Measurements from ENCODE around the gene H6PD.

GRCh38 chr1:9280015-9280860 is 45.7 kb downstream of the H6PD start:
- TF ChIP-seq POLR2AphosphoS5 (IDR thresholded peaks at IDR 0.05; ENCODE audit: low read depth, low read length) (no peak), POLR2A (IDR thresholded peaks at IDR 0.05; ENCODE audit: low read depth, low read length) (no peak), SPI1 (IDR thresholded peaks at IDR 0.05; ENCODE audit: low read depth, low read length) (no peak), TAF1 (IDR thresholded peaks at IDR 0.05; ENCODE audit: low read depth, low read length) (no peak), PAX5 (IDR thresholded peaks at IDR 0.05; ENCODE audit: insufficient read depth, low read length, severe bottlenecking) (no peak), POU2F2 (IDR thresholded peaks at IDR 0.05; ENCODE audit: low read depth, low read length) (no peak)

All from GM12891 (cell line).